ENCODE measurements around the gene LONP1. TPM values are rescaled to one million over a fixed set of nuclear protein-coding genes. Genes with fewer than 3 reads are reported as not detected.
"Not testable (repeated sequence)": the region's sequence is repeated elsewhere in the genome, so short reads cannot be mapped to it uniquely, and the experiment has no call there.

Gene LONP1
- total RNA-seq, 4 donors from 2014 or later = 39.9 to 134 (median 44.1) TPM

DNA sequence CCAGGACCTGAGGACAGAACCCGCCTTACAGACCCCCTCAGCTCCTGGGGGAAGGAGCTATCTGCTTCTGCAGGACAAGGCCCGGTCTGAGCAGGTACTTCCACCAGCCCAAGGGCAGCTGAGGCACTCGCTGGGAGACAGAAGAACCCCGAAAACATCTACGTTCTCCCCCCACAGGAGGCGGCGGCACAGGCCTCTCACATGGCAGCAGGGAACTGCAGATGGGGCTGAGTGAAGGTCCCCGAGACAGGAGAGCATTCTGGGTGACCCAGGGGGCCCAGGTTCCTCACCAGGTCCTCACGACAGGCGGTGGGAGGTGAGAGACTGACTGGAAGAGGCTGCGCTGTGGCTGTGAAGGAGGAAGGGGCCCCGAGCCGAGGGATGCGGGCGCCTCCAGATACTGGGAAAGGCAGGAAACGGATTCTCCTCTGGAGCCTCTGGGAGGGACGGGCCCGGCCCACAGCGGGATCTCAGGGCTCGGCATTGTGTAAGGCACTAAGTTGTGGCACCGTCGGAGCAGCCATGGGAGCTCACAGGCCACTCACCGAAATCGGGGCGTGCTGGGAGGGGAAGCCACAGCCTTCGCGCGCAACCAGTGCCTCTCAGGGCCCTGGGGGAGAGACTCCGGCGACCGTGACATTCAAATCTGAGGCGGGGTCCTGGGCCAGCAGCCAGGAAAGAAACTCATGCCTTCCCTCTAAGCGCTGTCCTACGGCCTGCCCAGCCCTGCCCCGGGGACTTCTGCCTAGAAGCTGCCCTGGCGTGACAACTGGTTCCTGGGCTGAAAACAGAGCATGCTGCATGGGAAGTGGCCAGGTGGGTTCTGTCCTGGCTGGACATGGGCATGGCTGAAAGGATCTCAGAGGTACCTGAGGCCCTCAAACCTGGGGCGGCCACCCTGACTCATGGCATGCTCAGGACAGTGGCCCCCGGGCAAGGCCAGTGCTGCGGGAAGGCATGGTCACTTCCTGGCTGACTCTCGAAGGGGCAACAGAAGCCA is 15.8 kb downstream of the LONP1 start:
- H3K4me1 ChIP-seq = no peaks in the 10 kb centered on the region
- no peak overlapping the region for H3K4me3 ChIP-seq
- no peak for DNase-seq
- H3K36me3 ChIP-seq = no peaks in the 10 kb centered on the region
- TF ChIP-seq POLR2A (IDR thresholded peaks at IDR 0.05) = no peak
- TF ChIP-seq, protein P1, sequence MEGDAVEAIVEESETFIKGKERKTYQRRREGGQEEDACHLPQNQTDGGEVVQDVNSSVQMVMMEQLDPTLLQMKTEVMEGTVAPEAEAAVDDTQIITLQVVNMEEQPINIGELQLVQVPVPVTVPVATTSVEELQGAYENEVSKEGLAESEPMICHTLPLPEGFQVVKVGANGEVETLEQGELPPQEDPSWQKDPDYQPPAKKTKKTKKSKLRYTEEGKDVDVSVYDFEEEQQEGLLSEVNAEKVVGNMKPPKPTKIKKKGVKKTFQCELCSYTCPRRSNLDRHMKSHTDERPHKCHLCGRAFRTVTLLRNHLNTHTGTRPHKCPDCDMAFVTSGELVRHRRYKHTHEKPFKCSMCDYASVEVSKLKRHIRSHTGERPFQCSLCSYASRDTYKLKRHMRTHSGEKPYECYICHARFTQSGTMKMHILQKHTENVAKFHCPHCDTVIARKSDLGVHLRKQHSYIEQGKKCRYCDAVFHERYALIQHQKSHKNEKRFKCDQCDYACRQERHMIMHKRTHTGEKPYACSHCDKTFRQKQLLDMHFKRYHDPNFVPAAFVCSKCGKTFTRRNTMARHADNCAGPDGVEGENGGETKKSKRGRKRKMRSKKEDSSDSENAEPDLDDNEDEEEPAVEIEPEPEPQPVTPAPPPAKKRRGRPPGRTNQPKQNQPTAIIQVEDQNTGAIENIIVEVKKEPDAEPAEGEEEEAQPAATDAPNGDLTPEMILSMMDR (IDR thresholded peaks at IDR 0.05) = no peak
- intact Hi-C loops (cut with DNase I; ENCODE audit: low total_unique reads) = no loop called here
- no peaks in the 10 kb centered on the region for H3K27me3 ChIP-seq
- no peak overlapping the region for H3K27ac ChIP-seq
- H3K9me3 ChIP-seq = no peaks in the 10 kb centered on the region

DNA sequence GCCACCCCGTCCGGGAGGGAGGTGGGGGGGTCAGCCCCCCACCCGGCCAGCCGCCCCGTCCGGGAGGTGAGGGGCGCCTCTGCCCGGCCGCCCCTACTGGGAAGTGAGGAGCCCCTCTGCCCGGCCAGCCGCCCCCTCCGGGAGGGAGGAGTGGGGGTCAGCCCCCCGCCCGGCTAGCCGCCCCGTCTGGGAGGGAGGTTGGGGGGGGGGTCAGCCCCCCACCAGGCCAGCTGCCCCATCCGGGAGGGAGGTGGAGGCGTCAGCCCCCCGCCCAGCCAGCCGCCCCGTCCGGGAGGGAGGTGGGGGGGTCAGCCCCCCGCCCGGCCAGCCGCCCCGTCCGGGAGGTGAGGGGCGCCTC is 17.9 kb downstream of the LONP1 start:
- H3K4me3 ChIP-seq; H3K9me3 ChIP-seq; DNase-seq; H3K27ac ChIP-seq; H3K4me1 ChIP-seq; H3K36me3 ChIP-seq; intact Hi-C loops (cut with DNase I; ENCODE audit: low total_unique reads); H3K27me3 ChIP-seq: not testable (repeated sequence)

DNA sequence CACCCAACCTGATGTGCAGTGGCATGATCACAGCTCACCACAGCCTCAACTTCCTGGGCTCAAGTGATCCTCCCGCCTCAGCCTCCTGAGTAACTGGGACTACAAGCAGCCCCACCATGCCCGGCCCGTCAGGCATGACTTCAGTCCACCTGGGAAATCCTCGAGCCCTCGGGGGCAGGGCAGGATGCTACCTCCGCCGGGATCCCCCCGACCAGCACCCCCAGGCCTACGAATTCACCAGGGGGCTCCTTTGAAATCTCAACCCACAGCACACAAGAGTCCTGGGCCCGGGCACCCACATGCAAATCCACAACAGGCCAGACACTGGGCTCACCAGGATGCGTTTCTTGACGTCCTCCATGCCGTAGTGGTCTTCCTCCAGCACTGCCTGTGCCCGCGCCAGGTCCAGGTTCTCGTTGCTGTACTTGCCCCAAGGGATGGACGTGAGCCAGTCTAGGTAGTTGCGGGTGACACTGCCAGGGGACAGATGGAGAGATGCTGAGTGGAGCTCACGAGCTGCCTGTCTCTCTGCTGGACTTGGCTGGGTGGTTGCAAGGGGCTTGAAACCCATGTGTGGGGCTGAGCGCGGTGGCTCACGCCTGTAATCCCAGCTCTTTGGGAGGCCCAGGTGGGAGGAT is 19.4 kb downstream of the LONP1 start:
- no peak for TF ChIP-seq POLR2A (IDR thresholded peaks at IDR 0.05)
- TF ChIP-seq, protein P1 (IDR thresholded peaks at IDR 0.05) = no peak
- H3K36me3 ChIP-seq = no peaks in the 10 kb centered on the region
- no peak overlapping the region for H3K27ac ChIP-seq
- H3K4me3 ChIP-seq = no peak overlapping the region
- no peak for DNase-seq
- intact Hi-C loops (cut with DNase I; ENCODE audit: low total_unique reads) = no loop called here
- no peaks in the 10 kb centered on the region for H3K4me1 ChIP-seq
- no peaks in the 10 kb centered on the region for H3K27me3 ChIP-seq
- no peaks in the 10 kb centered on the region for H3K9me3 ChIP-seq

DNA sequence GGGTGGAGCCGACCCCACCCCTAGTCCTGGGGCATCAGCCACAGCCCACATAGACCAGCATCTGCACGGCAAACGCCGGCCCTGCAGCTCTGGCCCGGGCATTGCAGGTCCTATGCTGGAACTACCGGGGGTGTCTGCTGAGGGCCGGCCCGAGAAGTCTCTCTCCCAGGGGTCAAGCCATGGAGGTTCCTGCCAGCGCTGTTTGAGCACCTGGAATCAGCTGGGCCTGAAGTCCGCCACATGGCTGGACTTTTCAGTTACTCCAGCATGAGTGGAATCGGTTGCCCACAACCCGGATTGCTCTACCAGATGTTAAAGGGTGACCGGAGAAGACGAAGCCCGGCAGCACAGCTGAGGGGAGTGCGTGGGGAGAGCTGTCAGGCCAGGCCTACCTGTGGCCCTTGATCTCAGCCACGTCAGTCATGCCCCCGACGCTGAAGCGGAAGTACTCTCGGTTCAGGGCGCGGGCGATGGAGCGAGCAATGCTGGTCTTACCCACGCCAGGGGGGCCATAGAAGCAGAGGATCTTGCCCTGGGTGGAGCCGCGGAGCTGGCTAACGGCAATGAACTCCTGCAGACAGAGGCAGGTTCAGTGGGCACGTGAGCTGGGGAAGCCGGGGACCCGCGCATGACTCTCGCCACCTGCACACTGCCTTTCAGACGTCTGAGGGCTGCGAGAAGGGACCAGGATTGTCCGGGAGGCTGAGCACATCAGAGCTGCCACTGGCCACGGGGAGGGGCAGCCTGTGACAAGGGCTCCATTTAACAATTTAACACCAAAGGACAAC is 21.1 kb downstream of the LONP1 start:
- no peaks in the 10 kb centered on the region for H3K36me3 ChIP-seq
- no peak overlapping the region for H3K27ac ChIP-seq
- H3K4me3 ChIP-seq = no peak overlapping the region
- intact Hi-C loops (cut with DNase I; ENCODE audit: low total_unique reads) = no loop called here
- no peaks in the 10 kb centered on the region for H3K9me3 ChIP-seq
- DNase-seq = no peak
- H3K4me1 ChIP-seq = no peaks in the 10 kb centered on the region
- TF ChIP-seq, protein P1 (IDR thresholded peaks at IDR 0.05) = no peak
- TF ChIP-seq POLR2A (IDR thresholded peaks at IDR 0.05) = no peak
- no peaks in the 10 kb centered on the region for H3K27me3 ChIP-seq

- intact Hi-C loops (cut with DNase I; ENCODE audit: low total_unique reads) = no loop called here
- Histone ChIP-seq H3K36me3 (no peaks in the 10 kb centered on the region), H3K4me1 (no peaks in the 10 kb centered on the region), H3K27me3 (no peaks in the 10 kb centered on the region), H3K27ac (no peak overlapping the region), H3K4me3 (no peak overlapping the region), H3K9me3 (no peaks in the 10 kb centered on the region)
- no peak for DNase-seq
- TF ChIP-seq, protein P1 (IDR thresholded peaks at IDR 0.05) = no peak
- TF ChIP-seq POLR2A (IDR thresholded peaks at IDR 0.05) = no peak
Observed at GRCh38 chr19:5697890-5698634, 21.9 kb downstream of the LONP1 start.

Measured in uterus (tissue), 4 donors.